Naive thymus-derived CD4-positive, alpha-beta T cell (primary cell): Measurements from ENCODE around the gene SLC7A7. TPM values are rescaled to one million over a fixed set of nuclear protein-coding genes. Genes with fewer than 3 reads are reported as not detected.

Experiments
- ATAC-seq: fragments of 150-1000 bp; cut with Tn5 transposase; 2 replicates; pipeline ENCODE4 v1.10.0; 2021; ENCODE audit warnings: mild to moderate bottlenecking, moderate library complexity
- CTCF ChIA-PET: fragments of 350-600 bp; sonication (Branson Sonifier 250); formaldehyde crosslinking; loops from one replicate; lab custom pipeline; 2021; ENCODE audit warnings: antibody characterized with exemption; lab: Charles Lee
- POLR2A ChIA-PET: fragments of 350-600 bp; sonication (Branson Sonifier 250); formaldehyde crosslinking; loops from one replicate; lab custom pipeline; 2021; ENCODE audit warnings: antibody characterized with exemption, inconsistent platforms; lab: Charles Lee
- DNase-seq, 9 donors: peaks; one replicate each; pipeline versions ENCODE4 v3.0.0 to v3.0.0-alpha.2; 2020 to 2022; ENCODE audit warnings: mixed read lengths in 1 of 9
- H3K27ac ChIP-seq: one replicate; pipeline ENCODE4 v1.7.0; 2013; ENCODE audit warnings: mild to moderate bottlenecking, low read depth, low read length, moderate library complexity
- H3K27me3 ChIP-seq, 2 donors: one replicate each; pipeline ENCODE4 v1.7.0; 2013; ENCODE audit warnings: low read length in 2 of 2, mild to moderate bottlenecking in 2 of 2, moderate library complexity in 2 of 2; ENCODE audit not compliant: control insufficient read depth in 2 of 2, insufficient read depth in 2 of 2
- H3K36me3 ChIP-seq, 3 experiments: 1 replicate in 2 of 3; 2 replicates in 1 of 3; pipeline ENCODE4 v1.7.0; 2013; ENCODE audit warnings: low read length in 3 of 3, mild to moderate bottlenecking in 3 of 3, moderate library complexity in 1 of 3; ENCODE audit not compliant: insufficient read depth in 3 of 3, control insufficient read depth in 2 of 3
- H3K4me1 ChIP-seq, 2 donors: one replicate each; pipeline ENCODE4 v1.7.0; 2013; ENCODE audit warnings: low read length in 2 of 2, mild to moderate bottlenecking in 2 of 2, moderate library complexity in 1 of 2; ENCODE audit not compliant: control insufficient read depth in 2 of 2, insufficient read depth in 2 of 2
- H3K4me3 ChIP-seq: 2 replicates; pipeline ENCODE4 v1.7.0; 2013; ENCODE audit warnings: mild to moderate bottlenecking, low read length
- H3K9me3 ChIP-seq, 3 experiments: 1 replicate in 2 of 3; 2 replicates in 1 of 3; pipeline ENCODE4 v1.7.0; 2013; ENCODE audit warnings: low read length in 3 of 3; ENCODE audit not compliant: control insufficient read depth in 2 of 3
- H3K27ac Mint-ChIP-seq, 9 donors: one replicate each; pipeline ENCODE4 v1.8.0; 2020 to 2022; ENCODE audit warnings: mixed read lengths in 9 of 9, mild to moderate bottlenecking in 8 of 9, moderate library complexity in 5 of 9, inconsistent platforms in 2 of 9
- H3K27me3 Mint-ChIP-seq, 5 donors: one replicate each; pipeline ENCODE4 v1.8.0; 2021 to 2022; ENCODE audit warnings: mixed read lengths in 5 of 5, mild to moderate bottlenecking in 1 of 5
- H3K36me3 Mint-ChIP-seq, 5 donors: one replicate each; pipeline ENCODE4 v1.8.0; 2020 to 2022; ENCODE audit warnings: mixed read lengths in 5 of 5, mild to moderate bottlenecking in 3 of 5, inconsistent platforms in 1 of 5
- H3K4me1 Mint-ChIP-seq, 7 donors: one replicate each; pipeline ENCODE4 v1.8.0; 2020 to 2022; ENCODE audit warnings: mixed read lengths in 7 of 7, mild to moderate bottlenecking in 3 of 7, inconsistent platforms in 1 of 7
- H3K4me3 Mint-ChIP-seq, 10 donors: one replicate each; pipeline ENCODE4 v1.8.0; 2020 to 2022; ENCODE audit warnings: mild to moderate bottlenecking in 10 of 10, mixed read lengths in 10 of 10, moderate library complexity in 6 of 10, inconsistent platforms in 2 of 10
- H3K9me3 Mint-ChIP-seq, 11 donors: one replicate each; pipeline ENCODE4 v1.8.0; 2020 to 2022; ENCODE audit warnings: mixed read lengths in 11 of 11, mild to moderate bottlenecking in 4 of 11, inconsistent platforms in 1 of 11, moderate library complexity in 1 of 11
- intact Hi-C, 2 donors: fragments of 100-400 bp; cut with micrococcal nuclease; formaldehyde crosslinking; loops; one replicate each; pipeline ENCODE4 v1.15.1; 2023
- polyA plus RNA-seq, 2 donors: library from polyadenylated mRNA; unstranded; fragments of 300-500 nt; fragmentation: Illumina TruSeq; gene quantifications; one replicate each; pipeline ENCODE4 v1.2.3, GENCODE V29; 2021
- total RNA-seq, 6 experiments: library from RNA in 5 of 6; stranded (reverse) in 5 of 6; gene quantifications; 1 replicate in 5 of 6; 2 replicates in 1 of 6; pipeline ENCODE4 v1.2.3 and lab custom pipeline; 2021 to 2026

Gene SLC7A7
- total and polyA plus RNA-seq, 7 experiments from 2014 or later: 1.1 to 71.1 (median 1.8) TPM

GRCh38 chr14:22800346-22800745 lies 14.9 kb downstream of the SLC7A7 start:
- Histone ChIP-seq H3K27me3 (no peaks in the 10 kb centered on the region), H3K9me3 (no peaks in the 10 kb centered on the region), H3K4me1 (no peaks in the 10 kb centered on the region), H3K27ac (no peak overlapping the region), H3K36me3 (no peaks in the 10 kb centered on the region), H3K4me3 (no peak overlapping the region)
- intact Hi-C loops: no loop called here
- Mint-ChIP-seq H3K4me1 (peaks cover 0 to 6% (median 0%) of the 10 kb centered on the region in 7 donors), H3K36me3 (peaks cover 0 to 9% (median 6%) of the 10 kb centered on the region in 5 donors), H3K27ac (no peak overlapping the region), H3K27me3 (peaks cover 3 to 41% (median 14%) of the 10 kb centered on the region in 5 donors), H3K4me3 (no peak overlapping the region), H3K9me3 (peaks cover 0 to 6% (median 0%) of the 10 kb centered on the region in 11 donors)
- DNase-seq: no peak
- POLR2A ChIA-PET: no interaction called here
- CTCF ChIA-PET: no interaction called here
- no peak for ATAC-seq

DNA sequence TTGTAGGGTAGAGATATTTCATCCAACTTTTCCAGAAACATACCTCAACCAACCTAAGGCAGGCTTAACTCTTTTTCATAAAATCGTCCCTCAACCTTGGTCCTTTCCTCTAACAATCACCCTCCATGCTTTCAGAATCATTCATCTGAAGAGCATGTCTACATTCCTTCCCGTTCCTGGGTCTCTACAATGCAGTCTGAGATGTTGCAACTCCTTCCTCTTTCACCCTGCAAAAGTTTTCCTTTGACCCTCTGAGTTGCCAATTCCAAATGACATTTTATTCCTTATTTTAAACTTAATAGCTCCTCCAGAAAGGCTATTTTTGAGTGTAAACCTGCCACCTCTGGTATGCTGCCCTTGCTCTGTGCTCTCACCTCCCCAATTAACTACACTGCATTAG lies 16.7 kb downstream of the SLC7A7 start:
- no peak overlapping the region for H3K4me3 ChIP-seq
- H3K27me3 ChIP-seq: no peaks in the 10 kb centered on the region
- no peaks in the 10 kb centered on the region for H3K4me1 ChIP-seq
- Mint-ChIP-seq H3K27ac (no peak overlapping the region), H3K4me3 (no peak overlapping the region), H3K27me3 (peaks cover 3 to 38% (median 14%) of the 10 kb centered on the region in 5 donors), H3K36me3 (peaks cover 0 to 9% (median 6%) of the 10 kb centered on the region in 5 donors), H3K4me1 (peaks cover 0 to 6% (median 0%) of the 10 kb centered on the region in 7 donors), H3K9me3 (peaks cover 0 to 3% (median 0%) of the 10 kb centered on the region in 11 donors)
- ATAC-seq (no peak), DNase-seq (no peak)
- H3K9me3 ChIP-seq: no peaks in the 10 kb centered on the region
- H3K27ac ChIP-seq: no peak overlapping the region
- intact Hi-C loops: no loop called here
- ChIA-PET POLR2A (no interaction called here), CTCF (no interaction called here)
- H3K36me3 ChIP-seq: no peaks in the 10 kb centered on the region

DNA sequence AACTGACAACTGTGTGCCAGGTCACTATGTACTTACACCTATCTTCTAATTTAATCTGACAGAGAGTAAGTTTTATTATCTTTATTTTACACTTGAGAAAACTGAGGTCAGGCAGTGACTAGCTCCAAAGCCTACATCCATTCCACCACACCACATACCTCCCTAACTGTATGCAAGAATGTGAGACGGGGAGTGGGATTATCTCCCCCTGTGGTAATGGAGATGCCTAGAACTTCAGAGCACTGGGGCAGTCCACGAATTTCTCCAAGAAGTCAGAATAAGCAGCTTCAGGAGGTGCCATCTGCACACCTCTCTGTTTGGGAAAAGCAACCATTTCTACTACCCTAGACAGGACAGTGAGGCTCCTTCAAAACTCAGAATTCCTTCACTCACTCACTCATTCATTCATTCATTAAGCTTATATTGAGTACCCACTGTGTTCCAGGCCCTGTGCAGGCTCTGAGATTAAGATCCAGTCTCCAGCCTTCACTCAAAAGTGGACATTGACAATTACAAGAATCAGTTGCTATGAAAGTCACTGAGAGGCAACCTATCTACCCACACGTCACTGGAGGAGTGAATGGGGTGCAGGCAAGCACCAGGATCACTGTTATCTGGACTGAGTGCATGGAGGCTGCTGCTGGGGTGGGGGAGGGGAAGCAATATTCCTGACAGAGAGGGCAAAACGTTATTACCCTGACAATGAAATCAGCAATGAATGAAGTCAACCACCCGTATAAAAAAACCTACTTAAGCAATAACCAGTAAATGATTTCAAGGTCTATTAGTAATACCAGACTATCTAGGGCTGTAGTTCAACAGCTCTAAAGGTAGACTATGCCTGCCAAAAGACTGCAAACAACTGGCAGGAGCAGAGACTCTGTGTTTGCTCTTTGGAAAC lies 18.0 kb downstream of the SLC7A7 start:
- CTCF ChIA-PET: no interaction called here
- no peak for ATAC-seq
- intact Hi-C loops: no loop called here

GRCh38 chr14:22796087-22796707 lies 19.0 kb downstream of the SLC7A7 start:
- Histone ChIP-seq H3K27ac (no peak overlapping the region), H3K4me3 (no peak overlapping the region), H3K4me1 (no peaks in the 10 kb centered on the region), H3K27me3 (no peaks in the 10 kb centered on the region), H3K36me3 (no peaks in the 10 kb centered on the region), H3K9me3 (no peaks in the 10 kb centered on the region)
- DNase-seq (no peak), ATAC-seq (no peak)
- intact Hi-C loops: no loop called here
- Mint-ChIP-seq H3K4me1 (peaks cover 0 to 2% (median 0%) of the 10 kb centered on the region in 7 donors), H3K27ac (no peak overlapping the region), H3K9me3 (peaks cover 0 to 3% (median 0%) of the 10 kb centered on the region in 11 donors), H3K4me3 (no peak overlapping the region), H3K27me3 (peaks cover 3 to 28% (median 14%) of the 10 kb centered on the region in 5 donors), H3K36me3 (peaks cover 0 to 9% (median 4%) of the 10 kb centered on the region in 5 donors)
- ChIA-PET CTCF (no interaction called here), POLR2A (no interaction called here)

More for the DNA sequence above, 18.0 kb downstream of the SLC7A7 start:
- Mint-ChIP-seq H3K4me3 (no peak overlapping the region), H3K9me3 (peaks cover 0 to 3% (median 0%) of the 10 kb centered on the region in 11 donors), H3K27ac (no peak overlapping the region), H3K4me1 (peaks cover 0 to 2% (median 0%) of the 10 kb centered on the region in 7 donors), H3K36me3 (peaks cover 0 to 9% (median 4%) of the 10 kb centered on the region in 5 donors), H3K27me3 (peaks cover 3 to 28% (median 14%) of the 10 kb centered on the region in 5 donors)
- no peaks in the 10 kb centered on the region for H3K4me1 ChIP-seq
- no peaks in the 10 kb centered on the region for H3K27me3 ChIP-seq
- H3K36me3 ChIP-seq: no peaks in the 10 kb centered on the region
- no peak for DNase-seq
- POLR2A ChIA-PET: no interaction called here
- H3K9me3 ChIP-seq: no peaks in the 10 kb centered on the region
- no peak overlapping the region for H3K4me3 ChIP-seq
- no peak overlapping the region for H3K27ac ChIP-seq

DNA sequence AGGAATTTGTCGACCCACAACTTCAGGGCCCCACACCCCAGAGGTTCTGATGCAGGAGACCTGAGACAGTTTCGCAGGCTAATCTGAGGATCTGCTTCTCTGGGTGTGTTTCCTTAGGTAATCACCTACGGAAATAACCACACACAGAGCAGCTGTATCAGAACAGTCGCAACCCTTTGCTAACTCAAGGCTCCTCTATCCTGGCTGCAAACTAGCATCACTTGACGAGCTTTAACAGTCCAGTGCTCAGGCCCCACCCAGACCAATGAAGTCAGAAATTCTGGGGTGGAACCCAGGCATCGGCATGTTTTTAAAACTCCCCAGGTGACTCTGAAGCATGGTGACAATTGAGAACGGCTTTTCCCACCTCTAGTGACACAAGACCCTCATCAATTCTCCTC lies 20.7 kb downstream of the SLC7A7 start:
- Mint-ChIP-seq H3K4me1 (peaks cover 0 to 8% (median 0%) of the 10 kb centered on the region in 7 donors), H3K36me3 (peaks cover 0 to 5% (median 0%) of the 10 kb centered on the region in 5 donors), H3K9me3 (peaks cover 0 to 3% (median 0%) of the 10 kb centered on the region in 11 donors), H3K27ac (no peak overlapping the region), H3K4me3 (no peak overlapping the region), H3K27me3 (peaks cover 0 to 28% (median 6%) of the 10 kb centered on the region in 5 donors)
- H3K4me1 ChIP-seq: no peaks in the 10 kb centered on the region
- no peak overlapping the region for H3K4me3 ChIP-seq
- no peaks in the 10 kb centered on the region for H3K9me3 ChIP-seq
- POLR2A ChIA-PET: interaction anchor here (0.5 to 0.6 kb wide), 2 partner anchors 46 to 232 kb away, joined by 3 read pairs; no protein-coding TSS in a partner anchor
- ATAC-seq: no peak
- CTCF ChIA-PET: no interaction called here
- no peaks in the 10 kb centered on the region for H3K27me3 ChIP-seq
- no peak overlapping the region for H3K27ac ChIP-seq
- no peaks in the 10 kb centered on the region for H3K36me3 ChIP-seq
- DNase-seq: no peak
- intact Hi-C loops: no loop called here

GRCh38 chr14:22793976-22794375 lies 21.3 kb downstream of the SLC7A7 start:
- no peak overlapping the region for H3K4me3 Mint-ChIP-seq
- CTCF ChIA-PET: no interaction called here
- no peak overlapping the region for H3K4me3 ChIP-seq
- H3K4me1 Mint-ChIP-seq: peaks cover 0 to 8% (median 0%) of the 10 kb centered on the region in 7 donors
- peaks cover 0 to 26% (median 6%) of the 10 kb centered on the region in 5 donors for H3K27me3 Mint-ChIP-seq
- H3K9me3 Mint-ChIP-seq: peaks cover 0 to under 1% (median 0%) of the 10 kb centered on the region in 11 donors
- no peak overlapping the region for H3K27ac ChIP-seq
- no peaks in the 10 kb centered on the region for H3K27me3 ChIP-seq
- intact Hi-C loops: no loop called here
- H3K36me3 Mint-ChIP-seq: peaks cover 0 to 5% (median 0%) of the 10 kb centered on the region in 5 donors
- no peaks in the 10 kb centered on the region for H3K36me3 ChIP-seq
- DNase-seq: no peak
- ATAC-seq: no peak
- H3K4me1 ChIP-seq: no peaks in the 10 kb centered on the region
- POLR2A ChIA-PET: interaction anchor here (0.5 to 0.6 kb wide), 2 partner anchors 46 to 232 kb away, joined by 3 read pairs; no protein-coding TSS in a partner anchor
- no peaks in the 10 kb centered on the region for H3K9me3 ChIP-seq
- no peak overlapping the region for H3K27ac Mint-ChIP-seq
